ENCODE data around the gene OLFM2. TPM values are rescaled to one million over a fixed set of nuclear protein-coding genes. Genes with fewer than 3 reads are reported as not detected.

The OLFM2 gene
- 10 to 100 TPM; 11.3 to 12.5 TPM for total RNA-seq

DNA sequence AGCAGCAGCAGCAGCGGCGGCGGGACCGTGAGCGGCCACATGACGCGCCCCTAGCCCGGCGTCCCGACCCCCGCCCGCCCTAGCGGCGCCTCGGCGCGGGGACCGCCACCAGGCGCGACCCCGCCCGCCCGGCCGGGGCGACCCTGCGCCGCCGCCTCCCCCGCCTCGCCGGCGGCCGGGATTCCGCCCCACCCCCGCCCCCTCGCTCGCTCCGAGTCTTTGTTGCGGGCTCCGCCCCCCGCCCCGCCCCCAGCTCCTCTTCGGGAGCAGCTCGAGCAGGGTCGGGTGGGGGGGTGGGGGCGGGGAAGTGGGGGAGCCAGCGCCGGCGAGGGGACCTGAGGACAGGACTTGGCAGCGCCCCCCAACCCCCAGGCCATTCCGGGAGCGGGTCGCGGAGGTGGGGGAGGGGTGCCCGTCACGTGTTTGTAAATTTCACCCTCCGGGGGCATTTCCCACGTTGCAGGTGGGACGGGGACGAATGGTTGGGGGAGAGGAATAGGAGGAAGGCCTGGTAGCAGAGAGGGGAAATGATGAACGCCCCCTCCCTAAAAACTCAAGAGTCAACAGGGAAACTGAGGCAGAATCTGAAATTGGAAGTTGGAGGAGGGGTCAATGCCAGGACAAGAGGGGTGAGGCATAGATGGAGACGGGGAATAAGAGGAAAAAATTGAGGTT lies at the start of gene OLFM2:
Gene OLFM2 (minus strand): TSS at position 190 of the 675 bp plus-strand sequence. CDS start 149 bp downstream, at position 41.
- H3K27me3 Mint-ChIP-seq: peaks cover 46% of the 10 kb centered on the region
- H3K9me3 Mint-ChIP-seq: peaks cover 4% of the 10 kb centered on the region
- ChIA-PET CTCF (no interaction called here), POLR2A (no interaction called here)
- no peaks in the 10 kb centered on the region for H3K36me3 Mint-ChIP-seq (ENCODE audit: low read depth)
- H3K27ac Mint-ChIP-seq: no peak within 1 kb of the TSS
- no peak within 1 kb of the TSS for H3K4me3 Mint-ChIP-seq
- peaks cover 12% of the 10 kb centered on the region for H3K4me1 Mint-ChIP-seq
- DNase-seq: no peak

DNA sequence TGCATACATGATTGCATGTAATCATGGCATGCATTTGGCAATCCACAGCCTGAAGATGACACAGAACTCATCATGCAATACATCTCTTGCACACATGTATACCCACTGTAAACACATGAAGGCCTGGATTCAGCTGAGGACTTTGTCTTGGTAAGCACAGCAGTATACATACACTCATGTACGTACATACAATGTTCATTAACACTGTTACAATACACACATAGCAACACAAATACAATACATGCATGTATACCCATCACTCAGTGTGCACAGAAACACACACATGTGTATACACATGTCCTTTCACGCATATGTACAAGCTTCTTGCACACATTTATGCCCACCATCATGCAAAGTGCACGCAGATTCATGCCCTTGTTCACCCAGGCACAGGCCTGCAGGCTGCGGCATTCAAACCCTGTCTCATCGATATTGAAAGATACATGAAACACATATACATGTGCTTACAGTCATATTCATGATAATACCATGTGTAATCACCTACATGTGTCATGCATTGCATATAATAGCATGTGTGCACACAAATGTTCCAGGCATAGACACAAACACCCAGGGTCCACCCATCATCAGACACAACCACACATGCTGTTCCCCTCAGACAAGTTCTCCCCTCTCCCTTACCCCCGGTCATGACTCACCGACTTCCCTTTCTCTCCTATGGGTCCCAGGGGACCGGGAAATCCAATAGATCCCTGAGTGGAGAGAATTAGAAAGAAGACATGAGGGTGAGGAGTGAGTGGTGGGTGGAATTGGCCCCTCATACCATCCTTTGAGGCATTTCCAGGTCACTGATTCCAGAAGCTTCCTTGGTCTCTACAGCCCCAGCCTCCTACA lies 45.3 kb upstream of the OLFM2 start:
- CTCF ChIA-PET: no interaction called here
- peaks cover 7% of the 10 kb centered on the region for H3K27me3 Mint-ChIP-seq
- no peak overlapping the region for H3K27ac Mint-ChIP-seq
- H3K9me3 Mint-ChIP-seq: no peaks in the 10 kb centered on the region
- POLR2A ChIA-PET: no interaction called here
- H3K4me1 Mint-ChIP-seq: no peaks in the 10 kb centered on the region
- H3K36me3 Mint-ChIP-seq (ENCODE audit: low read depth): no peaks in the 10 kb centered on the region
- no peak overlapping the region for H3K4me3 Mint-ChIP-seq
- no peak for DNase-seq

GRCh38 chr19:9972103-9972502 lies 35.8 kb upstream of the OLFM2 start:
- ChIA-PET CTCF (no interaction called here), POLR2A (no interaction called here)
- H3K27ac Mint-ChIP-seq: no peak overlapping the region
- H3K4me1 Mint-ChIP-seq: peaks cover 3% of the 10 kb centered on the region
- peaks cover 8% of the 10 kb centered on the region for H3K27me3 Mint-ChIP-seq
- no peak for DNase-seq
- H3K4me3 Mint-ChIP-seq: no peak overlapping the region
- H3K9me3 Mint-ChIP-seq: no peaks in the 10 kb centered on the region
- H3K36me3 Mint-ChIP-seq (ENCODE audit: low read depth): no peaks in the 10 kb centered on the region

GRCh38 chr19:9971166-9971897 lies 35.0 kb upstream of the OLFM2 start:
- POLR2A ChIA-PET: no interaction called here
- Mint-ChIP-seq H3K9me3 (no peaks in the 10 kb centered on the region), H3K4me3 (no peak overlapping the region), H3K4me1 (peaks cover 5% of the 10 kb centered on the region), H3K27ac (no peak overlapping the region), H3K36me3 (ENCODE audit: low read depth) (no peaks in the 10 kb centered on the region), H3K27me3 (peaks cover 12% of the 10 kb centered on the region)
- CTCF ChIA-PET: interaction anchor here (0.5 kb wide), 1 partner anchor 68 kb away, joined by 3 read pairs; no protein-coding TSS in a partner anchor
- DNase-seq: no peak

DNA sequence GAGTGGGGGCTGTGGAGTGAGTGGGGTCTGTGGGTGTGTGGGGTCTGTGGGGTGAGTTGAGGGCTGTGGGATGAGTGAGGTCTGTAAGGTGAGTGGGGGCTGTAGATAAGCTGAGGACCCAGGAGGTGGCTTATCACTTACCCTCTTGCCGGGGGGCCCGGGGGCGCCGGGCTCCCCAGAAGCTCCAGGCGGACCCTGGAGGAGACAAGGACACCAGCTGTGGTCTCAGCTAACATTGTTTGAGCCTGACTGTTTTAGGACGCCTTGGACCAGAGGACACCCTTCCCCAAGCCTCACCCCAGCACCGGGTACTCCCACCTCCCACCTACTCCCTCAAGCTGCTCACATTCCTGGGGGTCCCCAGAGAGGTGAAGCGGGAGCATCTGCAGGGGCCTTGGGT lies 34.2 kb upstream of the OLFM2 start:
- Mint-ChIP-seq H3K9me3 (no peaks in the 10 kb centered on the region), H3K4me1 (peaks cover 5% of the 10 kb centered on the region), H3K36me3 (ENCODE audit: low read depth) (no peaks in the 10 kb centered on the region), H3K4me3 (no peak overlapping the region), H3K27ac (no peak overlapping the region), H3K27me3 (peaks cover 19% of the 10 kb centered on the region)
- ChIA-PET CTCF (interaction anchor here (0.5 kb wide), 1 partner anchor 69 kb away, joined by 3 read pairs; no protein-coding TSS in a partner anchor), POLR2A (no interaction called here)
- no peak for DNase-seq

DNA sequence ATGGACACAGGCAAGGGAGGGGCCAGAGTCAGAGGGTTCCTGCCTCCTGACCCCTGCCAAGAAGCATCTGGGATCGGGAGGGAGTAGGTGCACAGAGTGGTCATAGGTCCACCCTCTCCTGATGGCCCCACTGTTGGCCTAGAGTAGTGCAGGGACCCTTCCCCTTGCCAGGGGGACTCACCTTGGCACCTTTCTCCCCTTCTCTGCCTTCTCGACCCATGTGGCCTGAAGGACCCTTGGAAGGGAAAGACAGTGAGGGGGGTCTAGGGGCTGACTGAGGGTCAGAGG lies 33.3 kb upstream of the OLFM2 start:
- no peaks in the 10 kb centered on the region for H3K9me3 Mint-ChIP-seq
- H3K36me3 Mint-ChIP-seq (ENCODE audit: low read depth): no peaks in the 10 kb centered on the region
- CTCF ChIA-PET: no interaction called here
- no peak for DNase-seq
- peaks cover 5% of the 10 kb centered on the region for H3K4me1 Mint-ChIP-seq
- H3K4me3 Mint-ChIP-seq: no peak overlapping the region
- no peak overlapping the region for H3K27ac Mint-ChIP-seq
- H3K27me3 Mint-ChIP-seq: peaks cover 23% of the 10 kb centered on the region
- POLR2A ChIA-PET: no interaction called here

DNA sequence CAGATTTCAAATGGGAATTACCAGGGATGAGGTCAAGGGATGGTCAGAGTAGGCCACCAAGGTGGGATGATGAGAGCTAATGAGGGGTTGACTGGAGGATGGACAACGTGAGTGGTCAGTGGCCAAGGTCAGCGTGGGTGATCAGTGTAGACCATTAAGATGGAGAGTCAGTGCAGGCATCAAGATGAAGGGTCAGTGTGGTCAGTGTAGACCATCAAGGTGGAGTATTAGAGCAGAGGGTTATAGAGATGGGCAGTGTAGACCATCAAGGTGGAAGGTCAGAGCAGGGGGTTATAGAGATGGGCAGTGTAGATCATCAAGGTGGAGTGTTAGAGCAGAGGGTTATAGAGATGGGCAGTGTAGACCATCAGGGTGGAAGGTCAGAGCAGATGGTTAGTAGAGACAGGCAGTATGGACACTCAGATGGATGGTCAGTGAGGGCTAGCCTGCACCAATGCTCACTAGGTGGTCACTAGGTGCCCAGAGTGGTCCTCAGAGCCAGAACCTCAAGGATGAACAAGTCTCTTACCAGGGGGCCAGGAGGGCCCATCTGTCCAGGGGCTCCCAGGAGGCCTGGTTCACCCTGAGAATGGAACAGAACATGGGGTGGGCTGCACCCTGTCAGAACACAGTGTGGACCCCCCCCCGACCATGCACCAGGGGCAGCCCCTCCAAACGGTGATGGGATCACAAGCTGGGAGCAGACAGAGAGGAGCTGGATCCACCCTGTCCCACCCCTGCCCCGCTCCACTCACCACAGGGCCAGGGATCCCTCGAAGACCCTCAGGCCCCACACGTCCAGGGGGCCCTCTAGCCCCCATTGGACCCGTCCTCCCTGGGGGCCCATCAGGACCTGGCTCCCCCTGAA lies 32.7 kb upstream of the OLFM2 start:
- H3K27me3 Mint-ChIP-seq: peaks cover 23% of the 10 kb centered on the region

GRCh38 chr19:9967326-9967725 lies 31.0 kb upstream of the OLFM2 start:
- Mint-ChIP-seq H3K4me3 (no peak overlapping the region), H3K36me3 (ENCODE audit: low read depth) (no peaks in the 10 kb centered on the region), H3K27ac (no peak overlapping the region), H3K27me3 (peaks cover 24% of the 10 kb centered on the region), H3K4me1 (peaks cover 5% of the 10 kb centered on the region), H3K9me3 (no peaks in the 10 kb centered on the region)
- CTCF ChIA-PET: no interaction called here
- DNase-seq: no peak
- POLR2A ChIA-PET: no interaction called here

More for the DNA sequence above, 32.7 kb upstream of the OLFM2 start:
- ChIA-PET CTCF (no interaction called here), POLR2A (no interaction called here)
- H3K9me3 Mint-ChIP-seq: no peaks in the 10 kb centered on the region
- no peaks in the 10 kb centered on the region for H3K36me3 Mint-ChIP-seq (ENCODE audit: low read depth)
- H3K4me3 Mint-ChIP-seq: no peak overlapping the region
- H3K27ac Mint-ChIP-seq: no peak overlapping the region
- no peak for DNase-seq
- H3K4me1 Mint-ChIP-seq: peaks cover 5% of the 10 kb centered on the region

DNA sequence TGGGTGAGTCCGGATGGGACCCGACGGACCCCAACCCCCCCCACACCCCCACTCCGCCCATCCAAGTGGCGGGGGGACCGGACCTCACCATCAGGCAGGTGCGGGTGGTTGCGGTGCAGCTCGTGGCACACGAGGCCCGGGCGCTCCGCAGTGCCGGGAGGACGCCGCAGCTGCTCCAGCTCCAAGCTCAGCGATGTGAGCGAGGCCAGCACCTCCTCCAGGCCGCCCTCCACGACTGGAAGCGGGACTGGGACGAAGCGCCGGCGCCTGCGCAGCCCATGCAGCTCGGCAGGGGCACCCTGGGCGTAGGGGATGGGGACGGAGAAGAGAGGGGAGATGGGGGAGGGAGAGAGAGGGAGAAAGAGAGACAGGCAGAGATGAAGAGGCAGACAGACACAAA lies 30.1 kb upstream of the OLFM2 start:
- ChIA-PET POLR2A (no interaction called here), CTCF (no interaction called here)
- Mint-ChIP-seq H3K27me3 (peaks cover 24% of the 10 kb centered on the region), H3K36me3 (ENCODE audit: low read depth) (no peaks in the 10 kb centered on the region), H3K27ac (no peak overlapping the region), H3K4me1 (peaks cover 2% of the 10 kb centered on the region), H3K4me3 (no peak overlapping the region), H3K9me3 (no peaks in the 10 kb centered on the region)
- DNase-seq: no peak

GRCh38 chr19:9966024-9966423 lies 29.7 kb upstream of the OLFM2 start:
- Mint-ChIP-seq H3K36me3 (ENCODE audit: low read depth) (no peaks in the 10 kb centered on the region), H3K27ac (no peak overlapping the region), H3K4me1 (peaks cover 2% of the 10 kb centered on the region), H3K9me3 (no peaks in the 10 kb centered on the region), H3K27me3 (peaks cover 25% of the 10 kb centered on the region), H3K4me3 (no peak overlapping the region)
- ChIA-PET POLR2A (no interaction called here), CTCF (interaction anchor here (1.6 kb wide), 1 partner anchor 18 kb away, joined by 4 read pairs; no protein-coding TSS in a partner anchor)
- DNase-seq: no peak

DNA sequence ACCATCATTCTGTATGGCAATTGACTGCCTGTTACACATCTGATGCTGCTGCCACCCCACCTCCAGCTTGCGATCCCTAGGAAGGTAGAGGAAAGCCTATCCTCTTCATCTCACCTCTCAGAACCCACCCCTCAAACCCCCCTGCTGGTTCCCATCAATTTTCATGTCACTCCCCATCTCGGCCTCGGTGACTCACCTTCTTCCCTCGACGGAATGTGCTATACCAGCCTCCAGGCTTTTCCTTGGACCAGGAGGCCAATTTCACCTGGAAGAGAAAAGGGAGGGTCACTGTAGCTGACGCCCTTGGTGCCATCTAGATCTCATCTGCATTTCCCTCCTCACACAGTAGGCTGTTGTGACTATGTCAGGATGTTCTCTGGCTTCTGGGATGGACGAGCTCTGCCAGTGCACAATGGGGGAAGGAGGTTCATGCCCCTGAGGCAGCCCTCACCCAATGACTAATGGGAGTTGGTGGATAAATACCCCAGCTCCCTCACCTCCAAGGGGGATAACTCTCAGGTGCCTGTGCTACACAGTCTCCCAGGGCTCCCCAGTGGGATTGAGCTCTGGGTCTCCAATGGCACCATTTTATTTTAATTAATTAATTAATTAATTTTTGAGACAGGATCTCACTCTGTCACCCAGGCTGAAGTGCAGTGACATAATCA lies 26.4 kb upstream of the OLFM2 start:
- peaks cover 2% of the 10 kb centered on the region for H3K4me1 Mint-ChIP-seq
- H3K27ac Mint-ChIP-seq: no peak overlapping the region
- ChIA-PET CTCF (interaction anchor here (0.6 kb wide), 1 partner anchor 38 kb away, joined by 3 read pairs; no protein-coding TSS in a partner anchor), POLR2A (no interaction called here)
- no peak overlapping the region for H3K4me3 Mint-ChIP-seq
- no peaks in the 10 kb centered on the region for H3K9me3 Mint-ChIP-seq
- peaks cover 22% of the 10 kb centered on the region for H3K27me3 Mint-ChIP-seq
- no peak for DNase-seq
- H3K36me3 Mint-ChIP-seq (ENCODE audit: low read depth): no peaks in the 10 kb centered on the region

GRCh38 chr19:9961103-9961502 lies 24.8 kb upstream of the OLFM2 start:
- no peaks in the 10 kb centered on the region for H3K9me3 Mint-ChIP-seq

More at GRCh38 chr19:9961103-9961502, 24.8 kb upstream of the OLFM2 start:
- Mint-ChIP-seq H3K36me3 (ENCODE audit: low read depth) (no peaks in the 10 kb centered on the region), H3K4me3 (no peak overlapping the region), H3K4me1 (no peaks in the 10 kb centered on the region), H3K27ac (no peak overlapping the region), H3K27me3 (peaks cover 13% of the 10 kb centered on the region)
- CTCF ChIA-PET: interaction anchor here (0.9 kb wide), 1 partner anchor 39 kb away, joined by 3 read pairs; no protein-coding TSS in a partner anchor
- POLR2A ChIA-PET: interaction anchor here (0.5 kb wide), 1 partner anchor 135 kb away, joined by 3 read pairs; no protein-coding TSS in a partner anchor
- DNase-seq: no peak
